ENCODE measurements around the gene MLX. TPM values are rescaled to one million over a fixed set of nuclear protein-coding genes. Genes with fewer than 3 reads are reported as not detected.

Gene MLX
- total RNA-seq, 3 donors from 2014 or later (not counting 1 experiment from before 2014, with no cell fraction given) = 38.9 to 58.2 (median 42.6) TPM

DNA sequence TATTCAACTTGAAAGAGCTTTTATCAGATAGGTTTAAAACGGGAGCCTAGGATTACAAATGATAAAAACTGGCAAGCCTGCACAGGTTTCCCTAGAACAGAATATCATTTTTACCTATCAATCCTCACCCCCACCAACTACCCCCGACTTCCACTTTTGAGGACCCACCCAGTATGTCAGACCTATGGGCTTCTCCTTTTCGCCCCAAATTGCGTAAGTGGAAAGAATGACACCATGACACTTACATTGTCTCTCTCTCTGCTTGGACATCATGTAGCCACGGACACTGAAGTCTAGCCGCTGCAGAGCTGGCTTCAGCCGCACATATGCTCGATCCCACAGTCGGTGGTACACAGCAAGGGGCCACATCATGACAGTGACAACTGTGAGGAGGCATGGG lies 18.0 kb downstream of the MLX start:
- no peak for DNase-seq
- TF ChIP-seq CTCF (IDR thresholded peaks at IDR 0.05) = no peak
- no peak overlapping the region for H3K4me3 ChIP-seq (ENCODE audit: low read length)
- no peaks in the 10 kb centered on the region for H3K9me3 ChIP-seq (ENCODE audit: control insufficient read depth, insufficient read depth, low read length)
- no peaks in the 10 kb centered on the region for H3K27me3 ChIP-seq (ENCODE audit: control insufficient read depth, insufficient read depth, low read length)
- intact Hi-C loops (cut with micrococcal nuclease) = no loop called here
- 94% methylated on average over 9 of the region's 9 CpGs for WGBS (ENCODE audit: insufficient coverage)
- Mint-ChIP-seq H3K27ac (no peak overlapping the region), H3K9me3 (no peaks in the 10 kb centered on the region), H3K4me3 (no peak overlapping the region), H3K36me3 (peaks cover 7% of the 10 kb centered on the region), H3K4me1 (peaks cover 5 to 15% of the 10 kb centered on the region in 2 donors), H3K27me3 (ENCODE audit: low read depth in 2 of 2) (no peaks in the 10 kb centered on the region)
- H3K27ac ChIP-seq (ENCODE audit: low read length) = no peak overlapping the region
- peak in 1 of 3 donors; percentile 46 for ATAC-seq
- peaks cover 3% of the 10 kb centered on the region for H3K4me1 ChIP-seq (ENCODE audit: control insufficient read depth, insufficient read depth, low read length)
- H3K36me3 ChIP-seq (ENCODE audit: control insufficient read depth, insufficient read depth, low read length) = peaks cover 83% of the 10 kb centered on the region

GRCh38 chr17:42585353-42585752 lies 18.5 kb downstream of the MLX start:
- peaks cover 81% of the 10 kb centered on the region for H3K36me3 ChIP-seq (ENCODE audit: control insufficient read depth, insufficient read depth, low read length)
- peaks cover 7% of the 10 kb centered on the region for H3K36me3 Mint-ChIP-seq
- DNase-seq (no peak), ATAC-seq (no peak)
- H3K9me3 Mint-ChIP-seq = no peaks in the 10 kb centered on the region
- no peaks in the 10 kb centered on the region for H3K27me3 Mint-ChIP-seq (ENCODE audit: low read depth in 2 of 2)
- no peak overlapping the region for H3K27ac ChIP-seq (ENCODE audit: low read length)
- peaks cover 3% of the 10 kb centered on the region for H3K4me1 ChIP-seq (ENCODE audit: control insufficient read depth, insufficient read depth, low read length)
- no peaks in the 10 kb centered on the region for H3K9me3 ChIP-seq (ENCODE audit: control insufficient read depth, insufficient read depth, low read length)
- no peak overlapping the region for H3K27ac Mint-ChIP-seq
- no peak overlapping the region for H3K4me3 ChIP-seq (ENCODE audit: low read length)
- no peak for TF ChIP-seq CTCF (IDR thresholded peaks at IDR 0.05)
- 82% methylated on average over 1 of the region's 1 CpG for WGBS (ENCODE audit: insufficient coverage)
- H3K4me3 Mint-ChIP-seq = no peak overlapping the region
- intact Hi-C loops (cut with micrococcal nuclease) = no loop called here
- H3K27me3 ChIP-seq (ENCODE audit: control insufficient read depth, insufficient read depth, low read length) = no peaks in the 10 kb centered on the region
- peaks cover 5 to 15% of the 10 kb centered on the region in 2 donors for H3K4me1 Mint-ChIP-seq

DNA sequence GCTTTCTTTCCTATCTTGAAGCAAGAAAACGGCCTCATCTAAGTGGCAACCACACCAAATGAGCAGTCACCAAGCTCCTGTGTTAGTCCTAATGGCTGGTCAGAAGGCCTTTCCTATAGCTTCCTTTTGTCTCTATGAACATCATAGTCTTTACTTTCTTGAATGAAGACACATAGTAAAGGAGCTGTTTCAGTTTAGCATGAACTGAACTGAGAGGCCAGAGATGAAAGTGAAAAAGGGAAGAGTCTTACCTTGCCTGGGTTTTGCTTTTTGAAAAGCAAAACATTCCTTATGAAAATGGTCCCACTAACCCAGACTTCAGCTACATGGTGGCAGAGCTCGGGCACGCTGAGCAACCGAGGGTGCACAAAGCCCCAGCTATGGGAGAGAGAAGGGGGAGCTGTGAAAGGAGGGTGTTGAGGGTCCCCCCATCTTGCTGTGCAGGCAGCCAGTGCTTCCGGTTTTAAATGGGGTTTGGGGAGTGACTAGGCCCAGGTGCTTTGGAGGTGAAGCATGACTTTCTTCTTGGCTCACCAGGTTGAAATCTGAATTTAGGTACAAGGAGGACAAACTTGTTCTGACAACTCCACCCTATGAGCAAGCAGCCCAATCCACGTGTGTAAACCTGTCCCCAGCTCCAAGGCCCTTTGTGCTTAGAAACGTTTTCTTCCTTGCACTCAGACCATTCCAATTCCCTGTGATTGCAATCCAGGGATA lies 19.8 kb downstream of the MLX start:
- Histone ChIP-seq H3K4me3 (ENCODE audit: low read length) (no peak overlapping the region), H3K27me3 (ENCODE audit: control insufficient read depth, insufficient read depth, low read length) (no peaks in the 10 kb centered on the region), H3K36me3 (ENCODE audit: control insufficient read depth, insufficient read depth, low read length) (peaks cover 81% of the 10 kb centered on the region), H3K4me1 (ENCODE audit: control insufficient read depth, insufficient read depth, low read length) (peaks cover 3% of the 10 kb centered on the region), H3K27ac (ENCODE audit: low read length) (no peak overlapping the region), H3K9me3 (ENCODE audit: control insufficient read depth, insufficient read depth, low read length) (no peaks in the 10 kb centered on the region)
- Mint-ChIP-seq H3K36me3 (peaks cover 7% of the 10 kb centered on the region), H3K4me1 (peaks cover 5 to 15% of the 10 kb centered on the region in 2 donors), H3K9me3 (no peaks in the 10 kb centered on the region), H3K27me3 (ENCODE audit: low read depth in 2 of 2) (no peaks in the 10 kb centered on the region), H3K4me3 (no peak overlapping the region), H3K27ac (peak overlapping the region in 1 of 2 donors; percentile 62)
- TF ChIP-seq CTCF (IDR thresholded peaks at IDR 0.05) = no peak
- intact Hi-C loops (cut with micrococcal nuclease) = no loop called here
- WGBS (ENCODE audit: insufficient coverage) = 85% methylated on average over 7 of the region's 7 CpGs
- DNase-seq = no peak
- ATAC-seq = no peak

GRCh38 chr17:42590886-42591285 lies 24.0 kb downstream of the MLX start:
- ATAC-seq (no peak), DNase-seq (no peak)
- Mint-ChIP-seq H3K9me3 (no peaks in the 10 kb centered on the region), H3K4me3 (no peak overlapping the region), H3K36me3 (no peaks in the 10 kb centered on the region), H3K27me3 (ENCODE audit: low read depth in 2 of 2) (no peaks in the 10 kb centered on the region), H3K4me1 (peaks cover 5 to 15% of the 10 kb centered on the region in 2 donors), H3K27ac (no peak overlapping the region)
- H3K27ac ChIP-seq (ENCODE audit: low read length) = no peak overlapping the region
- no peaks in the 10 kb centered on the region for H3K4me1 ChIP-seq (ENCODE audit: control insufficient read depth, insufficient read depth, low read length)
- peaks cover 55% of the 10 kb centered on the region for H3K36me3 ChIP-seq (ENCODE audit: control insufficient read depth, insufficient read depth, low read length)
- TF ChIP-seq CTCF (IDR thresholded peaks at IDR 0.05) = no peak
- WGBS (ENCODE audit: insufficient coverage) = 100% methylated on average over 2 of the region's 2 CpGs
- no peak overlapping the region for H3K4me3 ChIP-seq (ENCODE audit: low read length)
- intact Hi-C loops (cut with micrococcal nuclease) = no loop called here
- no peaks in the 10 kb centered on the region for H3K9me3 ChIP-seq (ENCODE audit: control insufficient read depth, insufficient read depth, low read length)
- H3K27me3 ChIP-seq (ENCODE audit: control insufficient read depth, insufficient read depth, low read length) = no peaks in the 10 kb centered on the region

All from natural killer cell (primary cell).